Measurements from ENCODE around the gene RAB42. TPM values are rescaled to one million over a fixed set of nuclear protein-coding genes. Genes with fewer than 3 reads are reported as not detected.

Gene RAB42
- total RNA-seq, 1 experiment from 2014 or later: not detected

- Histone ChIP-seq H3K36me3 (peaks cover 12% of the 10 kb centered on the region; the same call in 1 of the 2 replicates), H3K27ac (no peak overlapping the region), H3K4me3 (no peak overlapping the region), H3K9me3 (replicated peaks) (no peaks in the 10 kb centered on the region), H3K27me3 (no peaks in the 10 kb centered on the region), H3K4me1 (peaks cover 11% of the 10 kb centered on the region)
- peak; percentile 45 to 56 for DNase-seq
These were observed 9.6 kb downstream of the RAB42 start for GRCh38 chr1:28601696-28602095.

- peaks cover 12% of the 10 kb centered on the region; the same call in 1 of the 2 replicates for H3K36me3 ChIP-seq
- no peaks in the 10 kb centered on the region for H3K27me3 ChIP-seq
These were observed 10.7 kb downstream of the RAB42 start for GRCh38 chr1:28602536-28603439.

GRCh38 chr1:28604411-28604810, 12.3 kb downstream of the RAB42 start:
- peaks cover 15% of the 10 kb centered on the region for H3K36me3 ChIP-seq

More at GRCh38 chr1:28602536-28603439, 10.7 kb downstream of the RAB42 start:
- H3K4me1 ChIP-seq: peaks cover 11% of the 10 kb centered on the region
- H3K4me3 ChIP-seq: no peak overlapping the region
- H3K9me3 ChIP-seq (replicated peaks): no peaks in the 10 kb centered on the region
- peak; percentile 71 to 87 for DNase-seq
- H3K27ac ChIP-seq: no peak overlapping the region

DNA sequence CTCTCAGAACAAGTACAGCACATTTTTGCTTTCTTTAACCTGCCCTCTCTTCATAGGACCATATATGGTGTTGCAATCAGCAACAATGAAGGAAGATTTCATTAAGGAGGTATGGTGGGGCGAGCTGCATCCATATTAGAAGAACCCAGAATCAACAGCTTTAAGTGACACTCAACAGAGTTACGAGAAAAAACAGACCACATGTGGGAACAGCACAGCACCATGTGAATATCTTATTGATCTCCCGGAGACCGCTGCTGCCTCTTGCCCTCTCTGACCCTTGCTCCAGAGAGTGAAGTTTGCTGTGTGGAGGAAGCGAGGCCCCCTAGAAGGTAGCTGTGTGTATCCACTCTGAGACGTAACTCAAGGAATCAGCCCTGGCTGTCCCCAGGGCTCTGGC, 12.9 kb downstream of the RAB42 start:
- Histone ChIP-seq H3K27me3 (no peaks in the 10 kb centered on the region), H3K36me3 (peaks cover 18% of the 10 kb centered on the region), H3K4me3 (no peak overlapping the region), H3K9me3 (replicated peaks) (no peaks in the 10 kb centered on the region), H3K4me1 (peaks cover 11% of the 10 kb centered on the region), H3K27ac (no peak overlapping the region)
- DNase-seq: no peak

More at GRCh38 chr1:28604411-28604810, 12.3 kb downstream of the RAB42 start:
- DNase-seq: no peak
- Histone ChIP-seq H3K9me3 (replicated peaks) (no peaks in the 10 kb centered on the region), H3K27ac (no peak overlapping the region), H3K4me3 (no peak overlapping the region), H3K27me3 (no peaks in the 10 kb centered on the region), H3K4me1 (peaks cover 11% of the 10 kb centered on the region)

DNA sequence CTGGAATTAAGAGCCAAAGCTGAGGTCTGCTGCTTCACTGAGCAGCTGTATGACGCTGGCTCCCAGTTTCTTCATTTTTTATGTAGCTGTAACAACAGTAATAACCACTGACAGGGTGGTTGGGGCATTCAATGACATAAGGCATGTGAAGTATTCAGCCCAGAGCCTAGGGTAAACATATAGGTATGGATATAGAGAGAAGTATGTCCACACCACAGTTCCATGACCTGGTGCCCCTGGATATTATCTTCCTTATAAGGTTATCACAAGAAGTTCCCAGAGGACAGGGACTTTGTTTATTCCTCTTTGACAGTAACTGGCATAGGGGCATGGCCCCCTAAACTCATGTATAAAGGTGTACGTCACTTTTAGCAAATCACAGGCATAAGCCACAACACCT, 14.7 kb downstream of the RAB42 start:
- H3K4me3 ChIP-seq: no peak overlapping the region
- peaks cover 6% of the 10 kb centered on the region for H3K4me1 ChIP-seq
- H3K9me3 ChIP-seq (replicated peaks): no peaks in the 10 kb centered on the region
- DNase-seq: no peak
- no peaks in the 10 kb centered on the region for H3K27me3 ChIP-seq
- H3K27ac ChIP-seq: no peak overlapping the region
- H3K36me3 ChIP-seq: peaks cover 31% of the 10 kb centered on the region

DNA sequence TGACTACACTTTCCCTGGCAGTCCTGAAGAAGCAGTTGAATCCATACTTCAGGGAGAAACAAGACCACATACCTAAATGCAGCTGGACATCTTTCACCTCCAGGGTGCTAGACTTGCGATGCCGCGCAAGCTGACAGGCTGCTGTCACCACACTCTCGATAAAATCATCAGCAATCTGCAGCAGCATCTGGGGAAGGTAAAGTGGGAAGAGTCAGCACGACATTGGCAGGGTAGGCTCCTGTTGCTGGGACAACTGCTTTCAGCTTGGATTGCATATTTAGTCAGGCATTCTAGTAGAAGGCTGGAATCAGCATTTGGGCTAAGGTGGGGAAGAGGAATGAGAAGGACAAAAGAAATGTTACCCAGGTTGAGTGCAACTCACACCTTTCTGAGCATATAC, 21.1 kb downstream of the RAB42 start:
- H3K4me3 ChIP-seq: no peak overlapping the region
- H3K27me3 ChIP-seq: no peaks in the 10 kb centered on the region
- H3K4me1 ChIP-seq: no peaks in the 10 kb centered on the region
- no peak for DNase-seq
- H3K36me3 ChIP-seq: peaks cover 35% of the 10 kb centered on the region
- H3K27ac ChIP-seq: no peak overlapping the region
- H3K9me3 ChIP-seq (replicated peaks): no peaks in the 10 kb centered on the region

- Histone ChIP-seq H3K4me1 (no peaks in the 10 kb centered on the region), H3K4me3 (no peak overlapping the region), H3K9me3 (replicated peaks) (no peaks in the 10 kb centered on the region), H3K27ac (no peak overlapping the region), H3K27me3 (no peaks in the 10 kb centered on the region), H3K36me3 (no peaks in the 10 kb centered on the region)
- no peak for DNase-seq
These were observed 39.6 kb downstream of the RAB42 start for GRCh38 chr1:28631713-28632112.

GRCh38 chr1:28632560-28632959, 40.5 kb downstream of the RAB42 start:
- H3K4me1 ChIP-seq: no peaks in the 10 kb centered on the region
- no peaks in the 10 kb centered on the region for H3K9me3 ChIP-seq (replicated peaks)
- H3K36me3 ChIP-seq: no peaks in the 10 kb centered on the region
- no peak overlapping the region for H3K27ac ChIP-seq
- no peak for DNase-seq
- no peak overlapping the region for H3K4me3 ChIP-seq
- H3K27me3 ChIP-seq: no peaks in the 10 kb centered on the region

DNA sequence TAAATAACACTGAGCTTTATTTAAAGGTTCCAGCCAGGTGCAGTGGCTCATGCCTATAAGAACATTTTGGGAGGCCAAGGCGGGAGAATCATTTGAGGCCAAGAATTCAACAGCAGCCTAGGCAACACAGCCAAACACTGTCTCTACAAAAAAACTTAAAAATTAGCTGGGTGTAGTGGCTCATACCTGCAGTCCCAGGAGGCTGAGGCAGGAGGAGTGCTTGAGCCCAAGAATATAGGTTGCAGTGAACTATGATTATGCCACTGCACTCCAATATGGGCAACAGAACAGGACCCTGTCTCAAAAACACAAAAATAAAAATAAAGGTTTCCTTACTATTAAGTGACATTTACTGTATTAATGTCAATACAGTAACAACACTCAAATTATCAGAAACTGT, 48.7 kb downstream of the RAB42 start:
- no peaks in the 10 kb centered on the region for H3K27me3 ChIP-seq
- H3K36me3 ChIP-seq: no peaks in the 10 kb centered on the region
- peaks cover 7% of the 10 kb centered on the region for H3K4me1 ChIP-seq
- H3K9me3 ChIP-seq (replicated peaks): no peaks in the 10 kb centered on the region
- no peak overlapping the region for H3K4me3 ChIP-seq
- DNase-seq: no peak
- no peak overlapping the region for H3K27ac ChIP-seq

GRCh38 chr1:28642056-28642846, 50.2 kb downstream of the RAB42 start:
- Histone ChIP-seq H3K27me3 (no peaks in the 10 kb centered on the region), H3K4me1 (peaks cover 7% of the 10 kb centered on the region), H3K9me3 (replicated peaks) (no peaks in the 10 kb centered on the region), H3K27ac (peak overlapping the region; percentile 95), H3K36me3 (no peaks in the 10 kb centered on the region), H3K4me3 (peak overlapping the region; percentile 77)
- peak in 1 of 2 experiments; percentile 24 for DNase-seq

DNA sequence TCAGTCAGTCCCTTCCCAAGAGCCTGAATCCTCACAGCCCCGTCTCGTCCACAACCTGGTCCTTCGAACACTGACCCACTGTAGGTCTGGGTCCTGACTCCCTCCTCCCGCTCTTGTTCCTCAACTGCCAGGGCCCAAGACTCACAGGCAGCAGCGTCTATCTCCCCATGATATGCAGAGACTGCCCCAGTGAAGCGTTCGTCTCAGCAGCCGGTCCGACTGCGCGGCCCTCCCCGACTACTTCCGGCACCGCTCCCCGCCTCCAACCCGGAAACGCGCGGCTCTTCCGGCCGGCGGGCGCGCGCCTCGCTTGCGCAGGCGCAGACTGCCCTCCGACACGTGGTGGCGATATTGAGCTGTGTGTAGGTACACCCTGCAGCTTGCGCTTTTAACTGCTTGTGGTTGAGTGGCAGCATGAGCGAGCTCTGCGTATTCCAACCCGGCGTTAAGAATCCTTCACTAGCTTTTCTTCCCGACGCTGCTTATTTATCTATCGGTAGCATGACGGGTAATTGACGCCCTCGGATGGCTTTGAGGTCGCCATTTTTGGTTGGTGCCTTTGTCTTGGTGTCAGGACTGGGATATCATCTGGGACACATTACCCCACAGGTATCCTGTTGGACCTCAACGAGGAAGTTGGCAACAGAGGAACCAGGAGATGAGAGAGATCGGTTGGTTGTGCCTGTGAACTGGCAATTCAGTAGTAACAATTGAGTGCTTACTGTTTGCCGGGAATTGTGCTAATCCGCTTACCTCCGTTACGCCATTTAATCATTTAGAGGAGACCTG, 51.0 kb downstream of the RAB42 start, which contains the start of gene TAF12:
TAF12 (minus strand) TSS at position 221 of the 789 bp plus-strand sequence. CDS start 20,986 bp downstream, outside the sequence.
- DNase-seq: peak; percentile 93 to 97
- Histone ChIP-seq H3K4me3 (peak within 1 kb of the TSS; percentile 77), H3K27ac (peak within 1 kb of the TSS; percentile 95), H3K4me1 (peaks cover 12% of the 10 kb centered on the region), H3K36me3 (no peaks in the 10 kb centered on the region), H3K9me3 (replicated peaks) (no peaks in the 10 kb centered on the region), H3K27me3 (no peaks in the 10 kb centered on the region)

GRCh38 chr1:28644494-28644893, 52.4 kb downstream of the RAB42 start:
- H3K27ac ChIP-seq: peak overlapping the region; percentile 95
- H3K9me3 ChIP-seq (replicated peaks): no peaks in the 10 kb centered on the region
- no peaks in the 10 kb centered on the region for H3K27me3 ChIP-seq
- H3K4me3 ChIP-seq: peak overlapping the region; percentile 77
- peaks cover 12% of the 10 kb centered on the region for H3K4me1 ChIP-seq
- DNase-seq: no peak
- no peaks in the 10 kb centered on the region for H3K36me3 ChIP-seq
